SH-SY5Y (cell line): Measurements from ENCODE around the gene KIF13A.

ENCODE experiments used
- GATA2 ChIP-seq: IDR thresholded peaks from 2 replicates; pipeline ENCODE4 v1.6.1; 2011; ENCODE audit warnings: mild to moderate bottlenecking, low read depth, low read length
- GATA3 ChIP-seq: IDR thresholded peaks from 2 replicates; pipeline ENCODE4 v1.6.1; 2011; ENCODE audit warnings: low read depth, mild to moderate bottlenecking, low read length, moderate library complexity

DNA sequence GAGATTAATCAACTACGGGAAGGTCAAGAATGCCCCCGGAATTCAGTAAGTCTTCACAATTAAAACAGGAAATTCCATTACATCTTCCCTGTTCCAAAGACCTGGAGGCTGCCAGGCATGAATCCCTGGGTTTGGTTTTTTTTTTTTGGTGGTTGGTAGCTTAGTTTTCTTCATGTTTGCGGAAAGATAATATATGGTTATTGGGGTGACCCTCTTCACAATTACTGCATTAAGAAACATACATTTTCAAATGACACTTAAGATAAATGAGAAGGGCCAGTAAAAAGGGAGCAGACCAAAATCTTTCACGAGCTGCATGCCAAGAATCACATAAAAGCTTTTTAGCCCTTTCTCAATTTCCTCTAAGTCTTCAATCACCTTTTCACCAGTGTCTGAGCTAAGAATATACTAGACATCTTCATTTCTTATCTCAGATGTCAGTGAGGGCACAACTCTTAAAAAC lies 64.0 kb downstream of the KIF13A start:
- TF ChIP-seq GATA2, result no peak
- TF ChIP-seq GATA3, result no peak
